ENCODE measurements around the gene CDH22.

GRCh38 chr20:46145713-46146112 lies 162.6 kb downstream of the CDH22 start:
- no peak for TF ChIP-seq FOXK2 (IDR thresholded peaks at IDR 0.05)
- TF ChIP-seq CTBP1 (IDR thresholded peaks at IDR 0.05; ENCODE audit: borderline replicate concordance), result no peak
